ENCODE data around the gene PLCD3.

The PLCD3 gene

GRCh38 chr17:45081047-45081703 lies 51.1 kb downstream of the PLCD3 start:
- H3K4me3 ChIP-seq (ENCODE audit: low read depth, low read length), result no peak overlapping the region
- TF ChIP-seq, protein P1, sequence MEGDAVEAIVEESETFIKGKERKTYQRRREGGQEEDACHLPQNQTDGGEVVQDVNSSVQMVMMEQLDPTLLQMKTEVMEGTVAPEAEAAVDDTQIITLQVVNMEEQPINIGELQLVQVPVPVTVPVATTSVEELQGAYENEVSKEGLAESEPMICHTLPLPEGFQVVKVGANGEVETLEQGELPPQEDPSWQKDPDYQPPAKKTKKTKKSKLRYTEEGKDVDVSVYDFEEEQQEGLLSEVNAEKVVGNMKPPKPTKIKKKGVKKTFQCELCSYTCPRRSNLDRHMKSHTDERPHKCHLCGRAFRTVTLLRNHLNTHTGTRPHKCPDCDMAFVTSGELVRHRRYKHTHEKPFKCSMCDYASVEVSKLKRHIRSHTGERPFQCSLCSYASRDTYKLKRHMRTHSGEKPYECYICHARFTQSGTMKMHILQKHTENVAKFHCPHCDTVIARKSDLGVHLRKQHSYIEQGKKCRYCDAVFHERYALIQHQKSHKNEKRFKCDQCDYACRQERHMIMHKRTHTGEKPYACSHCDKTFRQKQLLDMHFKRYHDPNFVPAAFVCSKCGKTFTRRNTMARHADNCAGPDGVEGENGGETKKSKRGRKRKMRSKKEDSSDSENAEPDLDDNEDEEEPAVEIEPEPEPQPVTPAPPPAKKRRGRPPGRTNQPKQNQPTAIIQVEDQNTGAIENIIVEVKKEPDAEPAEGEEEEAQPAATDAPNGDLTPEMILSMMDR (conservative IDR thresholded peaks at IDR 0.05; ENCODE audit: low read depth, low read length), result no peak
- no peak for DNase-seq (ENCODE audit: low read depth)

- TF ChIP-seq, protein P1 (conservative IDR thresholded peaks at IDR 0.05; ENCODE audit: low read depth, low read length), result no peak
- DNase-seq (ENCODE audit: low read depth), result no peak
- no peak overlapping the region for H3K4me3 ChIP-seq (ENCODE audit: low read depth, low read length)
Measured at GRCh38 chr17:45077643-45078042, 54.7 kb downstream of the PLCD3 start.

GRCh38 chr17:45073414-45074070 lies 58.8 kb downstream of the PLCD3 start:
- TF ChIP-seq, protein P1 (conservative IDR thresholded peaks at IDR 0.05; ENCODE audit: low read depth, low read length), result no peak
- no peak overlapping the region for H3K4me3 ChIP-seq (ENCODE audit: low read depth, low read length)
- DNase-seq (ENCODE audit: low read depth), result peak; percentile 87

DNA sequence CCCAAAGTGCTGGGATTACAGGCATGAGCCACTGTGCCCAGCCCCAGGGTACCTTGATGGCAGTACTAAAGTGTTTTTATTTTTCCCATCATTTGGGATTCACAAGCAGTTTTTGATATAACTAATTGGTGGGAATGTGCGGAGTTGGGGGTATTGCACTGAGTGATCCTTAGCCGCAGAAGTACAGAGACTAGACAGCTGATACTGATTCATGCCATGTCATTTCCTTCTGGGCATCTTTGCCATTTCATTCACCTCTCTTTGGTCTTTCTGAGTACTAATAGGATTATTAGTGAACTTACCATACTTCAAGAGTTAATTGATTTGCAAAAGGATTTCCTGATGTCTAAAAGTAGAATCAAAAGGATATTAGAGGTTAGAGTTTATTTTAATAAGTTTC lies 61.5 kb downstream of the PLCD3 start:
- no peak overlapping the region for H3K4me3 ChIP-seq (ENCODE audit: low read depth, low read length)
- TF ChIP-seq, protein P1 (conservative IDR thresholded peaks at IDR 0.05; ENCODE audit: low read depth, low read length), result no peak
- DNase-seq (ENCODE audit: low read depth), result no peak

DNA sequence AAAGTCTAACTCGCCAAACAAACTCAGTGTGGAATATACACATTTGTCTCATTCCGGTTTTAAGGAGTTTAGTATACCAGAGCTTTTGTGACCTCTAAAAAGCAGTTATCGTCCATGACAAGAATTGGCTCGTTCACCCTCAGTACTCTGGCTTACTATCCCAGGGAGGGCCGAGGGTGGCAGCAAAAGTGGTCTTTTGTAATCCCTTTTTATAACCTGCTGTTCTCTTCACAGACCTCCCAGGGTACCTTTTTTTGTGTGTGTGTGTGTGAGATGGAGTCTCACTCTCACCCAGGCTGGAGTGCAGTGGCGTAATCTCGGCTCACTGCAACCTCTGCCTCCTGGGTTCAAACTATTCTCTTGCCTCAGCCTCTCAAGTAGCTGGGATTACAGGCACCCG lies 62.3 kb downstream of the PLCD3 start:
- DNase-seq (ENCODE audit: low read depth), result no peak
- H3K4me3 ChIP-seq (ENCODE audit: low read depth, low read length), result no peak overlapping the region
- TF ChIP-seq, protein P1 (conservative IDR thresholded peaks at IDR 0.05; ENCODE audit: low read depth, low read length), result no peak

- TF ChIP-seq, protein P1 (conservative IDR thresholded peaks at IDR 0.05; ENCODE audit: low read depth, low read length), result no peak
- no peak overlapping the region for H3K4me3 ChIP-seq (ENCODE audit: low read depth, low read length)
- DNase-seq (ENCODE audit: low read depth), result no peak
Measured at GRCh38 chr17:45067637-45068036, 64.7 kb downstream of the PLCD3 start.

DNA sequence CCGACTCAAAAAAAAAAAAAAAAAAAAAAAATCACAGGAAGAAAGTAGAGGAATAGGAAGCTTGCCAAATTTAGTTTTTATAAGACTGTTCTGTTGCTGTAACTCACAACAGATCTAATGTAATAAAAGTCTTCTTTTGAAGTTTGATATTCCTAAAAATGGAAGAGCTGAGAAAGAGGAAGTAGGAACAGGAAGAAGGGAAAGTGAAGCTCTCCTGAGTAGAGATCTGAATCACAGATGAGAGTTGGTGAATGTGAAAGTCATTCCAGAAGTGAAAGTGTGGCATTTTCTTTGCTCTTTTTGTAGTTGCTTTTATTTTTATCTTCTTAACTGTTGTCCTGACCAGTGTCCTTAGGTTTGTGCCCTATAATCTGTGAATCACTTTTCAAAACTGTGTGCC lies 69.1 kb downstream of the PLCD3 start:
- TF ChIP-seq, protein P1 (conservative IDR thresholded peaks at IDR 0.05; ENCODE audit: low read depth, low read length), result no peak
- no peak for DNase-seq (ENCODE audit: low read depth)
- no peak overlapping the region for H3K4me3 ChIP-seq (ENCODE audit: low read depth, low read length)
